Panc1 (cell line): ENCODE measurements around the gene TMEM200C.

Experiments
- CTCF ChIP-seq: fragments of 450-650 bp; IDR thresholded peaks from 2 replicates; pipeline ENCODE4 v1.5.1; 2017; ENCODE audit warnings: mild to moderate bottlenecking
- POLR2AphosphoS5 ChIP-seq: IDR thresholded peaks from 2 replicates; pipeline ENCODE4 v1.6.1; 2012; ENCODE audit warnings: mild to moderate bottlenecking, low read depth, low read length, moderate library complexity
- REST ChIP-seq, 2 experiments: IDR thresholded peaks; 2 replicates each; pipeline ENCODE4 v1.6.1; 2011 to 2012; ENCODE audit warnings: low read depth in 2 of 2, control low read depth in 1 of 2, low read length in 1 of 2, mild to moderate bottlenecking in 1 of 2, moderate library complexity in 1 of 2; ENCODE audit not compliant: insufficient read depth in 1 of 2
- SIN3A ChIP-seq: IDR thresholded peaks from 2 replicates; pipeline ENCODE4 v1.6.1; 2012; ENCODE audit warnings: low read depth, mild to moderate bottlenecking, low read length, moderate library complexity, borderline replicate concordance; ENCODE audit not compliant: insufficient read depth
- TCF7L2 ChIP-seq: IDR thresholded peaks from 2 replicates; pipeline ENCODE4 v1.6.1; 2011; ENCODE audit warnings: mild to moderate bottlenecking, low read depth, low read length, inconsistent platforms

- TF ChIP-seq CTCF (no peak), REST (IDR thresholded peaks at IDR 0.05; ENCODE audit: insufficient read depth in 1 of 2, low read depth in 2 of 2, low read length in 1 of 2) (no peak), POLR2AphosphoS5 (no peak), SIN3A (no peak), TCF7L2 (no peak)
Measured at GRCh38 chr18:5937795-5938194, 42.5 kb upstream of the TMEM200C start.
